Kidney glomerular epithelial cell (primary cell): ENCODE results near the gene TRIM46.
"Not testable (repeated sequence)": the region's sequence is repeated elsewhere in the genome, so short reads cannot be mapped to it uniquely, and the experiment has no call there.

Experiments used
- DNase-seq: peaks from one replicate; lab custom pipeline; 2025; lab: John Stamatoyannopoulos, UW

The TRIM46 gene

DNA sequence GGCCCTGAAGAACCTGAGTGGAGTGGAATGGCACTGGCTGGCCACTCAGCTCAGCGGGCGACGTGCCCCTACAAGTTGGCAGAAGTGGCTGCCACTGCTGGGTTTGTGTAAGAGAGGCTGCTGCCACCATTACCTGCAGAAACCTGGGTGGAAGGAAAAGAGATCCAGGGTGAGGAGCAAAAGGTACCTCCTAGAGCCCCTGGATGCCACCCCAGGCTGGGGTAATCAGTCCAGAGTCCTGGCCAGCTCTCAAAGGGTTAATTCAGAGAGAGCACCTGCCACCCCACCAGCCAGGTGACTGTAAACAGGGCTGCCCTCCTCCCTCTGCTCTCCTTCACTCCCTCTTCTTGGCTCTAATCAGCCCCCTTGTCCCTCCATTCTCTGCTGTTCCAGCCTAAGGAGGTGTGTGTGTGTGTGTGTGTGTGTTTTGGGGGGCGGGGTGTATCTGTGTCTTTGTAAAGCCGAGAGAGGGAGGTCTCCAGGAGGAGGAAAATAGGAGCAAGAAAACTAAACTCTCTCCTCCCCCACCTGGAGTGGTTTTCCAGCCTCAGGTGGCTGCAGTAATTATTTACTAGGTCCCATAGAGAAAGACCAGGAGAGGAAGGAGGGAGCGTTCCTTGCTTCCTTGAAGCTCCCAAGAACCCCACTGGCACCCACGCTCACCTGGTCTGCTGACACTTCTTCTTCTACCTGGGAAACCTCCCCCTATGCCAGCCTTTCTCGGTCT, 12.6 kb downstream of the TRIM46 start:
- no peak for DNase-seq

DNA sequence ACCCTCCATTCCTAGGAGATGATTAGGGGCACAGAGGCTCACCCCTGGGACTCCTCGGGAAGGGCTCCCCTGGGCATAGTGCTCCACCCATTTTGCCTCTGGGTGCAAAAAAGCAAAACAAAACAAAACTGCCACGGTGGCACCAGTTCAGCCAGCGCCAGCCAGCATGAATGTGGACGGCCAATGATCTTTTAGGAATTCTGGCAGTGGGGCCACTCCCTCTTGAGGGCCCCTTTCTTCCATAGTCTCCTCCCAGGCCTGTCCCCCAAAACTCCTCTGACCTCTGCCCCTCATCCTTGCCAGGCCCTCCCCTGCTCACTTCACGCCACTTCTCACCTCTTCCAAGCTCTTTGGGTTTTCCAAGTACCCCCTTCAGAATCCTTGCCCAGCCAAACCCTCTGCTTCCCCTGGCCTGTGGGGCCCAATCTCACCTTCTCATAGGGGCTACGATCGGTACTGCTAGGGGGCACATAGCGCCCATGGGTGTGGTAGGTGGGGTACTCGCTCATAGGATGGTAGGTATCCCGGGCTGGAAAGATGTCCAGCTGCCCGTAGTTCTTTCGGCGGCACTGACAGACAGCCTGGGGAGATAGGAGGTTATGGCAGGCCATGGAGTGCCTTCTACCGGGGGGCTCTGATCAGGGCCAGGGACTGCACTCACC, 13.3 kb downstream of the TRIM46 start:
- DNase-seq, result no peak

DNA sequence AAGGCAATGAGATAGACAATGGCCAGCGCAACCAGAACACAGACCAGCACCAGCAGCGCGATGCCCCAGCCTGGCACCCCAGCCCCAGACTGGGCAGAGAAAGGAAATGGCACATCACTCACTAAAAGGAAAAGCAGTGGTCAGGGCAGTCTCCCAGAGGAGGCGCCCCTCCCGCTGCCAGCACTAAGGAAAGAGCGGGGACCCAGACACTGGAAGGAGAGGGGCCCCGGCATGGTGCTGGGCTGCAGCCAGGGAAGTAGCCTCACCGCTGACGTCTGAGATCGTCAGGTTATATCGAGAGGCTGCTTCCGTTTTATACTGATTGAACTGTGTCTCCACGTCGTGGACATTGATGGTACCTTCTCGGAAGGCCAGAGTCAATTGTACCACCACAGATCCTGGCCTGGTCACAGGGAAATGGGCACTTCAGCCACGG, 13.8 kb downstream of the TRIM46 start:
- no peak for DNase-seq

DNA sequence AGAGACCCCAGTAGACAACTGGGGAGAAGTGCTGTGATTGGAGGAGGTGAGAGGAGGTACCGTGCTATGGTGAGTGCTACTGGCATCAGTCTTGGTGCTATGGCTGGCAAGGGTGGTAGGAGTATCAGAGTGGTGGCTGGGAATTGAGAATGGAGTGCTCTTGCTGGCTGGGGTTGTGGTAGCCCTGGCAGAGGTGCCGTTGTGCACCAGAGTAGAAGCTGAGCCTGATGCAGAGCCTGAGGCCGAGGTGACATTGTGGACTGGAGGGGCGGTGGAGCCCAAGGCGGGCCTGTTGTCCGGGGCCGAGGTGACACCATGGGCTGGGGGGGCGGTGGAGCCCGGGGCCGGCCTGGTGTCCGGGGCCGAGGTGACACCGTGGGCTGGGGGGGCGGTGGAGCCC, 14.6 kb downstream of the TRIM46 start:
- DNase-seq, result no peak

DNA sequence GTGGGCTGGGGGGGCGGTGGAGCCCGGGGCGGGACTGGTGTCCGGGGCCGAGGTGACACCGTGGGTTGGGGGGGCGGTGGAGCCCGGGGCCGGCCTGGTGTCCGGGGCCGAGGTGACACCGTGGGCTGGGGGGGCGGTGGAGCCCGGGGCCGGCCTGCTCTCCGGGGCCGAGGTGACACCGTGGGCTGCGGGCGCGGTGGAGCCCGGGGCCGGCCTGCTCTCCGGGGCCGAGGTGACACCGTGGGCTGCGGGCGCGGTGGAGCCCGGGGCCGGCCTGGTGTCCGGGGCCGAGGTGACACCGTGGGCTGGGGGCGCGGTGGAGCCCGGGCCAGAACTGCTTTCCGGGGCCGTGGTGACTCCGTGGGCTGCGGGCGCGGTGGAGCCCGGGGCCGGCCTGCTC, 16.3 kb downstream of the TRIM46 start:
- not testable (repeated sequence) for DNase-seq

DNA sequence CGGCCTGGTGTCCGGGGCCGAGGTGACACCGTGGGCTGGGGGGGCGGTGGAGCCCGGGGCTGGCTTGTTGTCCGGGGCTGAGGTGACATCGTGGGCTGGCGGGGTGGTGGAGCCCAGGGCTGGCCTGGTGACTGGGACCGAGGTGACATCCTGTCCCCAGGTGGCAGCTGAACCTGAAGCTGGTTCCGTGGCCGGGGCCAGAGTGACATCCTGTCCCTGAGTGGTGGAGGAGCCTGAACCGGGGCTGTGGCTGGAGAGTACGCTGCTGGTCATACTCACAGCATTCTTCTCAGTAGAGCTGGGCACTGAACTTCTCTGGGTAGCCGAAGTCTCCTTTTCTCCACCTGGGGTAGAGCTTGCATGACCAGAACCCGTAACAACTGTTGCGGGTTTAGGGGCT, 18.3 kb downstream of the TRIM46 start:
- DNase-seq, result no peak

DNA sequence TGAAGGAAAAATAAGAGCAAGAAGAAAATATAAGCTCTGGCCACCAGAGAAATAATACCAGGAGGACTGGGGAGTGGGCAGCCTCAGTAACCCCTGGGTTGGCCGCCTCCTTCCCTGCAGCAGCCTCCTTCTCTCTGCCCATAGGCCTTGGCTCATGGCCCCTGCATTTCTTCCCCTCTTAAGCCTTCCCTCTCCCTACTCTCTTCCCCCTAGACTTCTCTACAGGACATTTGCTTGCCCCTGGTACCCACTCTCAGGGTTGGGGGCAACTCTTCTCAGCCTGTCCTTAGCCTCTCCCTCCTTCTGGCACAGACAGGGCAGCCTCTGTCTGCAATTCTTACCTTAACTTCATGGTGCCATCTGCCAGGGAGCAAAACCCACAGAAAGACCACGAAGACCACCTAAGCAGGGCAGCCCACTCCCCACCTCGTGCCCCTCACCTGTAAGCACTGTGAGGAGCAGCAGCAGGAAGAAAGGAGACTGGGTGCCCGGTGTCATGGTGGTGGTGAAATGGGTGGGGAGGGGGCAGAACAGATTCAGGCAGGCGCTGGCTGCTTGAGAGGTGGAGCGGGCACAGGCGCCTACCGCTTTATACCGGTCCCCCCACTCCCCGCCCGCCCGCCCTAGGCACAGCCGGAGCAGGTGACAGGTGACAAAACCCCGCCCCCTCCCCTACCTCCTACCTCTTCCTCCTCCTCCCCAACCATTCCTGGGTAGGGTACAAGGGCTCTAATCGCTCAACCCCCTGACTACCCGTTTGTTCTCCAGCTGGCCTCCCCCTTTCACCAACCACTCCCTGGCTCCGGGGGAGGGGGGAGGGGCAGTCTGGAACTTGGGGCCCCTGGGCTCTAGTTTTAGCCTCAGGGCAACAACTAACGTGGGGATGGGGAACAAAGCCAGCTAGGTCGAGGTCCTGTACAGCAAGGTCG, 19.0 kb downstream of the TRIM46 start:
- DNase-seq, result no peak

DNA sequence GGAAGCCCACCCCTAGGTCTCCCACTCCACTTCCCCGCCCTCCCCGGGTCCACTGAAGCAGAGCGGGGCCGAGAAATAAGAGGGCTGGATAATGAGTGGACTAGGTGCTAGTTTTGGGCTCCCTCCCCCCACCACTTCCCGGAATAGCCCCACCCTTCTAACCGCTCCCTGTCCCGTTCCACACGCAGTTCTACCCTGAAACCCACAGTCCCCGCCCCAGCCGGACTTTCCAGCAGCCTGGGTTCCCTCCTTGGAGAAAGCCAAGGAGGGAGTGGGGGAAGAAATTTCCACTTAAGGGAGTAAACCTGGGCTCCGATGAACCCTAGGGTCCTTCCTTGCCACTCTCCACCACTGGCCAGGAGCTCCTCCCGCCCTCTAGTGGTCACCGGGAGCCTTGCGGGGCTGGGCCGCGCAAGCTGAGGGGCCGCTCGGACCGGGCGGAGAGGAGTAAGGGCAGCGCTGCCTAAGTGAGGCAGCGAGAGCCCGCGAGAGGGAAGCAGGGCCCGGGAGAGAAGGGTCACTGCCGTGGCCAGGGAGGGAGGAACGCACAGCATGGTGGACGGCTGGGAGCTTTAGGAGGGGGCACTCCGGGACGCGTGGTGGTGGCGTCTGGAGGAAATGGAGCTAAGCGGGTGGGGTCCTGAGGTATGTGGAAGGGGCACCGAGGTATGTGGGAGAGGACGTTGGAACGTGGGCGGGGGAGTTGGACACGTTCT, 19.8 kb downstream of the TRIM46 start:
- DNase-seq, result peak; percentile 79

DNA sequence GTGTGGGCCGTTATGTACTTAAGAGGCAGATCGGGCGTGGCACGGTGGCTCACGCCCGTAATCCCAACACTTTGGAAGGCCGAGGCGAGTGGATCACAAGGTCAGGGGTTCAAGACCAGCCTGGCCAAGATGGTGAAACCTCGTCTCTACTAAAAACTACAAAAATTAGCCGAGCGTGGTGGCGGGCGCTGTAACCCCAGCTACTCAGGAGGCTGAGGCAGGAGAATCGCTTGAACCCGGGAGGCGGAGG, 20.3 kb downstream of the TRIM46 start:
- not testable (repeated sequence) for DNase-seq

DNA sequence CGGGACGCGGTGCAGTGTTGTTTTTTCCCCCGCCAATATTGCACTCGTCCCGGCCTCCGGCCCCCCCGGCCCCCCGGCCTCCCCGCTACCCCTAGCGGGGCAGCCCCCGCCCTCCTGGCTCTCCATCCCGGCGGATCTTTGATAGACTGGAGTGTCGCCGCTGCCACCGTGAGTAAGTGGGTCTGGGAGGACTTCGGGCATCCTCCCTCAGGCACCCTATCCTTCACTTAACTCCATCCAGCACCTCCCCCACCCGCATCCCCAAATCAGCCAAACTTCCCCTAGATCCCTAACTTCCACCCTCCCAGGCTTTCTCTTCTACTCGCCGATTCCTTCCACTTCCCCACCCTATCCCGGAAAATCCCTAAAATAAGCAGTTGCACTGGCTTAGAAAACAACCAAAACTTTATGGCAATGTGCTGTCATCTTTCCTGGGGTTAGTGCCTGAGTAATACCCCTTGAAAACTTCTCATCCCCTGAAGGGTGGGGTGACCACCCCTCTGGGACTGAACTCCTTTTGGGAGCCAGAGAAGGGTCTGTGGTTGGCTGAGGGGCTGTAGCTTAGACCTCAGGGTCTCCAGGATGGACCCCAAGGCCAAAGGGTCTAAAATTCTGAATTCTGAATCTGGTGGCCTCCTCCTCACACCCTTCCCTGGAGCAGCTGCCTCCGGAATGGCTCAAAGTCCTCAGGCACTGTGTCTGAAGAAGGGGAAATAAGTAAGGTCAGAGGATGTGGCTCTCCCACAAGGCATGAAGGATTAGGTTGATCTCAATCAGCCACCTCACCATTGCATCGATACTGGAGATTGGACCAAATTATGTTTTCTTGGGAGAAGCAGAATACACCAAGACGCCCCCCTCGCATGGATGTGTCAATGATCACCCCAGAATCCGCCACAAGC, 21.8 kb downstream of the TRIM46 start:
- DNase-seq, result no peak

DNA sequence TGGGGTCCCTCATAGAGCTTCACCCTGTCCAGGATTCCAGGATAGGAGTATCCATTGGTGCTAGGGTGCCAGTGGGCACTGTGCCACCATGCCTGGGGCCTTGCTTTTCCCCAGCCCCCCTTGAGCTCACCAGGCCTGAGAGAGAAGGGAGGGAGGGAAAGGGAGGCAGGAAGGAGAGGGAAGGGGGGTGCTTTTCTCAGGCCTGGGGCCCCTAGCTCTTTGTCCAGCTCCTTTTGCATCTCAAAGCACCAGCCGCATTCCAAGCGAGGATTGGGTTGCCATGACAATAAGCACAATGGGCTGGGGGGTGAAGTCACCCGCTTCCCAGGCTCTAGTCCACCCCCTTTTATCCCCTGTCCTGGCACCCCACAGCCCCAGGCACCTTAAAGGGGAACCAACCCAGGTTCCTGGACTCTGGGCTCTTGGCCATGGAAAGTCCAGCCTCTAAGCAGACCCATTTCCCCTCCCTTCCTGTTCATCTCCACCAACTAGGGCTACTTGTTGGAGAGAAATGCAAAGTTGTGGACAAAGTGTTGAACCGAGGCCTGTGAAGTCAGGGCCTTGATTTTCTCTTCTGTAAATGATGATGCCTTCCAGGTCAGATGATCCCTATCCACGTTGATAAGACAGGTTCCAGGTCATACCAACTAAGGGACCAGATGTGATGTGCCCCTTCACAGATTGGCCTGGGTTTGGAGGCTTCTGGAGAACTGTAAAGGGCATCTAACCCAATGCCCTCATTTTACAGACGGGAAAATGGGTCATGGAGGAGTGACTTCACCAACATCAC, 22.6 kb downstream of the TRIM46 start:
- DNase-seq, result no peak

DNA sequence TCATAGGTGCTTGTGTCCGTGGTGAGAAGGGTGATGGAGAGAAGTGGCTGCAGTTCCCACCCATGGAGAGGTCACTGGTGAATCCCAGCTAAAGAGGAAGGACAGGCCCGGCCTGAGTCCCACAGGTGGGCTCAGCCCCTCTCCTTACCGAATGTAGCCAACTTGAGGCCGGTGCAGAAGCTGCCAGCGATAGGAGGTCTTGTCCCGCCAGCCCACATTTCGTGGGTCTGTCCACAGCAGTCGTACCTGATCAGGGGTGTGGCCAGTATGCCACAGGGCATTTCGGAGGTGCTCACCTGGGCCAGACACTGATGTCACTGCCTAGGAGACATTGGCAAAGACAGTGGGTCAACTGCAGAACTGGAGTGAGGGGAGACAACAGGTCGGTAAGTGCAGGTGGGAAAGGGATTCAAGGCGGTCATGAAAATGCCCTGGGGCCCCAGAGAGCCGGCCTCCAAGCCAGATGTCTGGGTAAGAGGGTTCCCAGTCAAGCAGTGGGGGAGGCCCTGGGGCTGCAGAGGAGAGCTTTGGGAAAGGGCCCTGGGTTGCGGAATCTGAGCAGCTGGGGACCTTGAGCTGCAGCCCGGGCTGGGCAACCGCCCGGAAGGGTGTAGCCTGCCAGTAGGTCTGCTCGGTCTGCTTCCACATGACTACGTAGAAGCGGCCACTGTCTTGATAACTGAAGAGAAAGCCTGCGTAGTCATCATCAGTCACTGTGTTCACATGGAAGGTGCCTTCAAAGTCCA, 23.4 kb downstream of the TRIM46 start:
- no peak for DNase-seq

DNA sequence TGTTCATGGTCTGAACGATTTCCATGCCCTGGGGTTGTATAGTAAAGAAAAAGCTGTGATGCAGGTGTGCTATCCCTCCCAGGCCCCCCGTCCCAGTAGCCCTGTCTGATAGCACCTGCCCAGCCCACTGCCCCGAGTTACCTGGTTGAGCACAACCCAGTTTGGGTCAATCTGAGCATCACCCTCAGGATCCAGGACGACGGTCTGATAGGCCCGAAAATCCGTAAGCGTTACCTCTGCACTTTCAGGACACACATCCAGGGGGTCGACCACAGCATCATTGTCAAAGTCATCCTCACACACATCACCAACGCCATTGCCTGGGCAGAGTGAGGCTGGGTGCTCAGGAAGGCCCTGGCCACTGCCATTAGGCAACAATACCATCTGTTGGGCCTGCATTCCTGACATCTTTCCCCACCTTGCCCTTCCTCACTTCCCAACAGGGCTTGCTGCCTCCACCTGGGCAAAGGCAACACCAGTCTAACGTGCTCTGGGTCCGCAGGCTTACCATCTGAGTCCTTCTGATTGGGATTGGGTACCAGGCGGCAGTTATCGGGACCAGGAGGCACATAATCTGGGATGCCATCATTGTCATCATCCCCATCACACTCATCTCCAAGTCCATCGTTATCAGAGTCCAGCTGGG, 24.4 kb downstream of the TRIM46 start:
- no peak for DNase-seq

DNA sequence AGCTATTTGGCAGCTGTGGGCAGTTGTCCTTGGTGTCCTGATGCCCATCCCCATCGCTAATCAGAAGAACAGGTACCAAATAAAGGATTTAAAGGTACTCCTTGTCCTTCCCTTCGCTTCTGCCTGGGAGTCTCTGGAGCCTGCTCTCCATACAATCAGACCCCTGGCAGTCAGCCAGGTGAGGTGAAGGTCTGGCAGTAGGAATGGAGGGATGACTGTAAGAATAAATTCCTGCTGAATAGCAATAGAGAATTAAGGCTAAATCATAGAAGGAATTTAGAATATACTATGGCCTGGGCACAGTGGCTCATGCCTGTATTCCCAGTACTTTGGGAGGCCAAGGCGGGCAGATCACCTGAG, 24.9 kb downstream of the TRIM46 start:
- no peak for DNase-seq

DNA sequence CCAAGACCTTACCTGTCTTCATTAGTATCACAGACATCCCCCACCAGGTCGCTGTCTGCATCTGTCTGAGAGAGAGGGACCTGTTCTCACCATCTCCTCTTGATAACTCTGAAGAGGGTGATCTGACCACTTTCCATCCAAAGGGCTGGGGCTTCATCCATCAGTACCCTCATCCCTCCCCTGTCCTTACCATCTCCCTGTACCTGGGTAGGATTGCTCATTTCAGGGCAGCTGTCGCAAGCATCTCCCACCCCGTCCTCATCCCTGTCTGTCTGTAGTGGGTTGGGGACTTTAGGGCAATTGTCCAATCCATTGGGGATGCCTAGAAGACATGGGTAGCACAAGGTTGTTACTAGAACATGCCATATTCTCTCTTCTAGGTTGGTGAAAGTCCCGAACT, 26.1 kb downstream of the TRIM46 start:
- DNase-seq, result no peak

DNA sequence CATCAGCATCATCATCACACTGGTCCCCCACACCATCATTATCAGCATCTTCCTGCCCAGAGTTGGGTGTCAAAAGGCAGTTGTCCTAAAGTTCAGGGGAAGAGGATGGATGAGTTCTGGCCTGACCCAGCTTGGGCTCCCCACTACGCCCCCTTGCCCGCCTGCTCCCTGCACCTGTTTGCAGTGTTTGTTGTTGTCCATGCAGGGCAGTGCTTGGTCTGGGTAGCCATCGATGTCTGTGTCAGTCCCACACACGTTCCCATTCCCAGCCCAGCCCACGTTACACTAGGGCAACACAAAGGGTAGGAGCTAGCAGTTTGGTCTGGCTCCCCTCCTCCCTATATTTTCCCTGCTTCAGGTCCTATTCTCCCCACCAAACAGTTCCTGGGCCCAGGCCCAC, 27.3 kb downstream of the TRIM46 start:
- no peak for DNase-seq

DNA sequence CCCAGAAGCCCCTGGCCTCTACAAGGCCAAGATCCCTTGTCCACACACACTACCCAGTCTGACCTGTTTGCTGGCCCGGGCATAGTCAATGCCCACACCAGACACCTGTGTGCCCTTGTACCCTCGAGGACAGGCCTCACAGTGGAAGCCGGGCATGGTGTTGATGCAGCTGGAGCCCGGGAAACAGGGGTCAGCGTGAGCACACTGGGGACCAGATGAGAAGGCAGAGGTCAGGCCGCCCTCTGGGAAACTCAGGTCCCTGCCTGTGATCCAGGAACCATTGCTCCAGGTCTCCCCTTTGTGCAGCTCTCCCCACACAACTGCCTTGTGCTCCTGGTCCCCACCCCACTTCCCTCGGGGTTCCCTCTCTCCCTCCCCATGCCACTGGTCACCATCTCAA, 28.5 kb downstream of the TRIM46 start:
- DNase-seq, result no peak

DNA sequence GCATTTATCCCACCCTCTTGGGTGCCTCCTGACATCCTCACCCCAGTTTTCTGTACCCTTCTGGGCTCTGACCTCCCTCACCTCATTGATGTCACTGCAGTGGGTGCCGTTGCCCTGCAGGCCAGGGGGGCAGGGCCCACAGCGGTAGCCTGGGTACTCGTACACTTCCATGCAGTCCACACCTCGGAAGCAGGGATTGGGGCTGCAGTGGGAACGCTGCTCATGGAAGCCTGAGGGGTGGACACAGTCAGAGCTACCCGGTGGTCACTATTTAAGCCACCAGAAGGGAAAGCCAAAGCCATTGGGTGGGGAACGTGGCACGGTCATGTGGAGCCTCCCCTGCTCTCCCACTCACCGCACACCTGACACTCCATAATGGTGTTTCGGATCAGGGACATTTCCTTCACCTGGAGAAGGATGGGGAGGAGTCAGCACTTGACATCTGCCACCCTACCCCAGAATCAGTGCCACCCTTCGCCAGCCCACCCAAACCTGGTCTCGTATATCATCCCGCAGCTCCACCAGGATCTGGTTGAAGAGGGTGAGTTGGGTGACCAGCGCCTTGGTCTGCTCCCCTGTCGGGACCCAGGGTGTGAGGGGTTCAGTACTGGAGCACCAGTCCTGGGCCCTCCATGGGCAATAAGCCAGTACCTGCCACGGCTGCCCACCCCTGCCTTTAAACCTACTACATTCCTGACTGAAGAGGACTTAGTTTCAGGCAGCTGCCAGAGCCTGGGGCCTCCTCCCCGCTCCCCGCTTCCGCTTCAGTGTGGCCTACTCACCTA, 29.3 kb downstream of the TRIM46 start:
- DNase-seq, result no peak

DNA sequence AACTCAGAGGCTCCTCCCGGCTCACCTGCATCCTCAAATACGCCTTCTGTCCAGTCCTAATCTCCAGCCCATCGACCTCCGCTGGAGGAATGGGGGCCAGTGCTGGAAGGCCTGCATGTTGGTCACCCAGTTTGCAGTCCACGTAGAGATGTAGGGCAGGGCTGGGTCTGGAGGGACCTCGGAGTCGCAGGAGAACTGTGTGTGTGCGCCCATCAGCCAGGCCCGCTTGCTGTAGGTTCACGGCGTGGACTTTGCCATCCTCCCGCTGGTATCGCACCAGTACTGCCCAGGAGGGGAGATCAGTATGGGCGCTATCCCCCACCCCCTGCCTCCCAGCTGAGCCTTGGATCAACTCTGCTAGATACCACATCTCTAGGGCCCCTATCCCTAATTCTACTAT, 31.4 kb downstream of the TRIM46 start:
- DNase-seq, result no peak
